Left ventricle myocardium superior (tissue), 1 donor: ENCODE data around the gene ATIC. TPM values are rescaled to one million over a fixed set of nuclear protein-coding genes. Genes with fewer than 3 reads are reported as not detected.
A peak's percentile ranks its signal among the peaks of the same experiment; 100 is the strongest.

Experiments
- ATAC-seq: fragments of 200-7000 bp; cut with Tn5 transposase; one replicate; pipeline ENCODE4 v1.9.1; 2020; ENCODE audit warnings: mild to moderate bottlenecking, moderate library complexity
- DNase-seq: peaks from one replicate; pipeline ENCODE4 v3.0.0-alpha.2; 2020
- intact Hi-C: fragments of 100-400 bp; cut with micrococcal nuclease; formaldehyde crosslinking; loops from one replicate; pipeline ENCODE4 v1.11.0; 2022
- total RNA-seq: library from RNA; stranded (reverse); fragmentation: NEBNext Ultra II Directional; extraction: Animal tissue kit (Norgen Biotek cat#: 25700); gene quantifications from one replicate; pipeline ENCODE4 v1.2.1, GENCODE V29; 2021
- donor health status: DM: no; HTN: yes; CAD: no; lungs with severe emphysema.

ATIC gene
- total RNA-seq, 1 donor from 2014 or later = 59.5 TPM

DNA sequence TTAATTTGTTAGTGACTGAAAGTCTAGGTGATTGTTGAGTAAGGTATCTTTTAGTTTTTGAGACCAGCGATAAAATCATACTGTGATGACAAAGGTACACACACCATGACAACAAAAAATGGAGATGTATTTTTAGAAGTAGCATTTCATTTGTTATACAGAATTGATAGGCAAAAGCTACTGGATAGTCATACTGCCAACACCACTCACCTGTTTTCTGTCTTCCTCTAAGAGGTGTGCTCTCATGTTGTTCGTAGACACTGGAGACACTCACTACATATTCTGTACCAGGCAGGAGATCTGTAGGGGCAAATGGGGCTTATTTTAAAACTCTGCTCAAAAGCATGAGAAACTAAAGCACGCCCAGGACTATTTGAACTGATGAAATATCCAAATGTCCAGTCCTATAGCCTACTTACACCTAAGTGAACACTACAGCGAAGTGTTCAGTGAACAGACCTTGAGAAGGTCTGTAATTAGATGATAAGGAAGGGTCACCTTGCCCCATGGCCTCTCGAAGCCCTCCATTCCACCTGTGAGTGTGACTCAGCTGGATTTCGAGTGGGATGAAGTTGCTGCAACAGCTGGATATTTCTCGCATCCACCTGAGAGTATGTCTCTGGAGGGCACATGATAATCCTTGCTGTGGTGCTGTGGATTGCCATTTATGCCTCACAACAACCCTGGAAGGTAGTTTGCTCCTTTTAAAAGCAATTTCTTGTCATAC lies 76.3 kb downstream of the ATIC start:
- intact Hi-C loops = no loop called here
- DNase-seq (no peak), ATAC-seq (no peak)

- intact Hi-C loops = no loop called here
- ATAC-seq = no peak
- no peak for DNase-seq
These were observed 78.7 kb downstream of the ATIC start for GRCh38 chr2:215390550-215390913.

DNA sequence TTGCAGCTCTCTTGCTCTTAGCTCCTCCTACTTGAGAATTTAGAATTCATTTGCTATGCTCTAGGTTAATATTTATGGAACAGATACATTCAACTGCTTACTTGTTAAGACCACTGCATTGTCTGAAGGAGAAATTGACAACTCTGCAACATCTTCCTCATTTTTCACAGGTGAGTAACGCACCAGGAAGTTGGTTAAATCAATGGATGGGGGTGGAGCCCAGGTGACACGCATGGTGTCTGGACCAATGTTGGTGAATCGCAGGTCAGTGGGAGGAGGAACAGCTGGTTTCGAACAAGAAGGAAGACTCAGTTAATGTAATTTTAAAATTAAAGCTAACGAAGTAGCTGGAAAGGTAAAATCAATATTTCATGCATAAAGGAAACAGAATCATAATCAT lies 79.7 kb downstream of the ATIC start:
- intact Hi-C loops = no loop called here
- no peak for ATAC-seq
- DNase-seq = no peak

DNA sequence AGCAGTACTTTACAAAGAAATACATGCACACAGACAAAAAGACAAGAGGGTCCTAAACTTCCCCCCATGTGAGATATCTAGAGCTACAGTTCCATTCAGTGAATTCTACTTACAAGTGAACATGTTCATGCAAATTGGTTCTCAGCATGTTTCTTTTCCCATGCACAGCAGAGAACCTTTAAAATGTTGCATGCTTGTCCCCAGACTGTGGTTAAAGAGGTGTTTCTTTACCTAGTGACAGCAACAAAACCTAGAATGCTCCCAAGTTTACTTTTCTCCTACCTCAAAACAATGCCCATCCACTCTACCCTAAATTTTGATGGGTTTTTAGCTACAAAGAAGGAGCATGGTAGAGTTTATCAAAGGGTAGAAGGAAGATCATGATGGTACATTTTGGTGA lies 80.3 kb downstream of the ATIC start:
- intact Hi-C loops = no loop called here
- ATAC-seq = no peak
- no peak for DNase-seq

DNA sequence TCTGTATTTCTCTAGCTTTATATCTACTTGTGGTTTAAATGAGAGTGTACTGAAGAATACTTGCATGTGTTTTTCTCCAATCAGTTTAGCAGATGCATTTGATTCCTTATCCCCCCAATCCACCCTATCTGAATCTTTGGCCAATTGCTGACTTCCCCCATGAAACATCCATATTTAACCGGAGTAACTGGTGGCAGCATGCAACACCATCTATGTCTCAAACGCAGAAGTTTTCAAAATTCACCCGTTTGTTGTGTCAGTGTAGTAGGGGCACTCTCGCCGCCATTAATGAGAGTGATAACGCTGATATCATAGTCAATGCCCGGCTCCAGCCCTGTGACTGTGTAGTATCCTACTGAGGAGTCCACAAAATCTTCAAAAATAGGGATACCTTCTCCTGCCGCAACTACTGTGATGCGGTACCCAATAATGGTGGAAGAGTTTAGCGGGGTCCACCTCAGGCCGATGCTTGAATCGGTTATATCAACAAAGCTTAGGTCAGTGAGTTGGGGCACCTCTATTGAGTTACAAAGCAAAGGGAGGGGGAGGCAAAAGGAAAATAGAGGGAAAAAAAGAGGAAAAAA lies 80.9 kb downstream of the ATIC start:
- ATAC-seq = no peak
- intact Hi-C loops = no loop called here
- no peak for DNase-seq

- DNase-seq (no peak), ATAC-seq (no peak)
- intact Hi-C loops = no loop called here
These were observed 82.4 kb downstream of the ATIC start for GRCh38 chr2:215394102-215394805.

DNA sequence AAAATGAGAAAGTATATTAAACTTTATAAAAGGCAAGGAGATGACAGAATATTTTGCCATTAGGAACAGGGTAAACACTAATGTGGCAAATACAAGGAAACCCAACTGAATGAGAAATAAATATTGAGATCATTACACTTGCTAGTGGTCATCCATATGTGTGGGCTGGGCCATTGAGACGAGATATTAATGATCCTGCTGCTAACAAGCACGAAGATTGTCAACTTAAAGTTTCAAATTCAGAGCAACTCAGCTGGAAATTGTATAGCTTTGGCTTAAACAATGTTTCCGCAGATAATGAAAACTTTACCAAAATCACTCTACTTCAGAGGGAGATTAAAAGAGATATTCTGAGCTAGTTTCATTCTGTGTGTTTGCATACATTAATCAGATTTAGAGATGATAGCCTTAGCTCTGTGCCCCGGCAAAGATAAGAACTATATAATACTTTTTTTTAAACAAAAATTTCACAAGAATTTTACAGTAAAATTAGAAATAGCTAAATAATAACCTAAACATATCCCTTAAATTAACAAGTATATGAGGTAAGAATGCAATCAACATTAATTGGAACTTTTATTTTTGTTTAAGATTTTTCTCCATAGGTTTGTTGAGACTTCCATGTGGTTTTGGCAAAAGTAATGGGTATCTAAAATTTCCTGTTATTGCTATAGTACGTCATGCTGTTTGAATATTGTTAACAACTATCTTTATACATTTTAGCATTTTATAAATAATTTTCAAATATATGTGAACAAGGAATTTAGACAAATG lies 84.0 kb downstream of the ATIC start:
- ATAC-seq = no peak
- intact Hi-C loops = no loop called here
- no peak for DNase-seq

- intact Hi-C loops = no loop called here
- ATAC-seq (peak; percentile 81), DNase-seq (no peak)
These were observed 84.9 kb downstream of the ATIC start for GRCh38 chr2:215396595-215397313.

DNA sequence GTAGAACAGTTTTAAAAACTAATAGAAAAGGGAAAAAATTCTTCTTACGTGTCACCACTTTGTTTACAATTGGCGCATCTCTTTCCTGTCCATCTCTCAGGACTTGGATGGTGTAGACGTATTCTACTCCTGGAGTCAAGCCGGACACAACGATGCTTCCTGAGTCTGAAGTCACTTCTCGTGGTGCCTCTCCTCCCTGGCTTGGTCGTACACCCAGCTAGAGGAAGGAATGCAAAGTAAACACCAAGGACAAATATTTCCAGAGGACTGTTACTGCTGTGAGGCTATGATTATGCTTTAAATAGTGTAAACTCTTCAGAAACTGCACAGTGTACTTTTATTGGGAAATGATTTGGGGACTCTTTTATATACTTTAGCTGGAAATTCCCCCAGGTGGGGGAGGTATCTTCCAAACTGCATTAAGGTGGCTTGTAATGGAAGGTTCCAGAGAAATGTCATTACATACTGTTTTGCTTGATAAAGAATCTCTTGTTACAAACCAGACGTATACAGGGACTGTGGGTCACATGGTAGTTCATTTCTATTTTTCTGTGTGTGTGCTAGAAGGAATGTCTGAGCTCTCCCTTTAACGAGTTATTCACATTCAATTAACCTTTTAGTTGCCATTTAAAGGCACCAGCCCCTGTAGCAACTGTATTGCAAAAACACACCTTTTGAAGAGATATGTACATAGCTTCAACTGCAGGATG lies 85.9 kb downstream of the ATIC start:
- ATAC-seq = peak; percentile 51

DNA sequence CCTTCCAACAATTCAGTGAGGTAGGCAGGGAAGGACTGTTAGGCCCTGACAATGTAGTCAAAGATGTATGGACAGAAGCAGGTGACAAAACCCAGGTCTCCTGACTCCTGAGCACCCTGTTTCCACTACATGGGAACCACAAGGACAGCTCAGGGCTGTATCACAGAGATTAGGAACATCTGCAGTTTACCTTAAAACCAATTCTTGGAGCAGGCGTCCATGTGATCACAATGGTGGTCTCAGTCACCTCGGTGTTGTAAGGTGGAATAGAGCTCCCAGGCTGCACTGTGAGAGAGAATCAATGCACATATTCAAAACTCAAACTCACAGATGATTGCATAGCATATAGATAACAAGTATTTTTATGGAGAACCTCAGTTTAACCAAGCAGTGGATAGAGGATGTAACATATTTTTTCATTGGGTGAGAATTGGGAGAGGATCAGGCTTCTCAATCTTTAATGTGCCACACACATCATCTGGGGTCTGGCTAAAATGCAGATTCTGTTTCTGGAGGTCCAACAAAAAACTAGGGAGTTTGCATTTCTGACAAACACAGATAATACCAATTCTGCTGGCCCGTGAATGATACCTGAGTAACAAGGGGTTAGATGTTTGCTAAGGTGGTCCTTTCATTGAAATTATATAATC lies 87.3 kb downstream of the ATIC start:
- ATAC-seq (no peak), DNase-seq (no peak)
- intact Hi-C loops = no loop called here

More for the DNA sequence above, 85.9 kb downstream of the ATIC start:
- intact Hi-C loops = no loop called here
- no peak for DNase-seq

Other genes starting within 250 kb of the ATIC start
- not detected for gene ABCA12, start 173.4 kb upstream of the ATIC start, total RNA-seq
- gene FN1, start 124.0 kb downstream of the ATIC start, total RNA-seq = 68.9 TPM